ENCODE measurements around the gene RGS9BP.

- TF ChIP-seq CTCF (IDR thresholded peaks at IDR 0.05; ENCODE audit: low read length) (no peak), EZH2phosphoT487 (IDR thresholded peaks at IDR 0.05; ENCODE audit: low read length) (no peak)
Observed at GRCh38 chr19:32691952-32692726, 16.5 kb downstream of the RGS9BP start.
